ENCODE data around the gene CRHR1. TPM values are rescaled to one million over a fixed set of nuclear protein-coding genes. Genes with fewer than 3 reads are reported as not detected.

The CRHR1 gene
- total RNA-seq, 1 donor from 2014 or later: not detected

DNA sequence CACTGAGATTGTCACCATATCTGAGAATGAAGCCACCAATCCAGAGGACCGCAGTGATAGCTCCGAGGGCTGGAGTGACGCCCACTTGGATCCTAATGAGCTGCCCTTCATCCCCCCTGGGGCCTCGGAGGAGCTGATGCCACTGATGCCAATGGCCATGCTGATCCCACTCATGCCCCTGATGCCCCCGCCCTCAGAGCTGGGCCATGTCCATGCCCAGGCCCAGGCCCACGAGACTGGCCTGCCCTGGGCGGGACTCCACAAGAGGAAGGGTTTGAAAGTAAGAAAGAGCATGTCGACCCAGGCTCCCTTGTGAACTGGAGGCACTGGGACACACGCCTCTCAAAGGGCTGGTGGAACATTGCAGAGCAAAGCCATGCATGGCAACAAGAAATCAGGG, 62.5 kb downstream of the CRHR1 start:
- DNase-seq (ENCODE audit: low spot score in 2 of 2): no peak
- H3K4me3 ChIP-seq: no peak overlapping the region
- intact Hi-C loops (cut with DNase I): no loop called here
- no peaks in the 10 kb centered on the region for H3K27me3 ChIP-seq
- TF ChIP-seq, protein P1, sequence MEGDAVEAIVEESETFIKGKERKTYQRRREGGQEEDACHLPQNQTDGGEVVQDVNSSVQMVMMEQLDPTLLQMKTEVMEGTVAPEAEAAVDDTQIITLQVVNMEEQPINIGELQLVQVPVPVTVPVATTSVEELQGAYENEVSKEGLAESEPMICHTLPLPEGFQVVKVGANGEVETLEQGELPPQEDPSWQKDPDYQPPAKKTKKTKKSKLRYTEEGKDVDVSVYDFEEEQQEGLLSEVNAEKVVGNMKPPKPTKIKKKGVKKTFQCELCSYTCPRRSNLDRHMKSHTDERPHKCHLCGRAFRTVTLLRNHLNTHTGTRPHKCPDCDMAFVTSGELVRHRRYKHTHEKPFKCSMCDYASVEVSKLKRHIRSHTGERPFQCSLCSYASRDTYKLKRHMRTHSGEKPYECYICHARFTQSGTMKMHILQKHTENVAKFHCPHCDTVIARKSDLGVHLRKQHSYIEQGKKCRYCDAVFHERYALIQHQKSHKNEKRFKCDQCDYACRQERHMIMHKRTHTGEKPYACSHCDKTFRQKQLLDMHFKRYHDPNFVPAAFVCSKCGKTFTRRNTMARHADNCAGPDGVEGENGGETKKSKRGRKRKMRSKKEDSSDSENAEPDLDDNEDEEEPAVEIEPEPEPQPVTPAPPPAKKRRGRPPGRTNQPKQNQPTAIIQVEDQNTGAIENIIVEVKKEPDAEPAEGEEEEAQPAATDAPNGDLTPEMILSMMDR (IDR thresholded peaks at IDR 0.05): no peak
- H3K36me3 ChIP-seq: no peaks in the 10 kb centered on the region
- H3K4me1 ChIP-seq: no peaks in the 10 kb centered on the region
- no peaks in the 10 kb centered on the region for H3K9me3 ChIP-seq
- no peak overlapping the region for H3K27ac ChIP-seq

DNA sequence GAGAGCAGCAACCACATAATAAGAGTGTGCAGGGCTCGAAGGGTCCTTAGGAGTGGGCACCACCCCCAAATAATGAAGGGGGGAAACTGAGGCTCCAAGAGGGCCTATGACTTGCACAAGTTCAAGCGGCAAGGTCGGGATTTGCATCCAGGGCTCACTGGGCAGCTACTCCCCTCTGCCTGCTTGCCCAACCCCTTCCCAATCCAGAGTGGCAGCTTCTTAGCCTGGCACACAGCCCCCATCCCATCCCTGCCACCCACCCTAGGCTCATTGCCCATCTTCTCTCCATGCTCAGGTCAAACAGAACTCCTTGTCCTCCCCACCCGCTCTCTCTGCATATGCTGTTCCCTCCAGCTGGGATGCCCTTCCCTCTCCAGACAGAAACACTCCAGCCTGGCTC, 63.0 kb downstream of the CRHR1 start:
- no peak for DNase-seq (ENCODE audit: low spot score in 2 of 2)
- TF ChIP-seq, protein P1 (IDR thresholded peaks at IDR 0.05): no peak
- H3K4me1 ChIP-seq: no peaks in the 10 kb centered on the region
- H3K36me3 ChIP-seq: no peaks in the 10 kb centered on the region
- no peaks in the 10 kb centered on the region for H3K9me3 ChIP-seq
- no peaks in the 10 kb centered on the region for H3K27me3 ChIP-seq
- intact Hi-C loops (cut with DNase I): no loop called here
- H3K27ac ChIP-seq: no peak overlapping the region
- H3K4me3 ChIP-seq: no peak overlapping the region

DNA sequence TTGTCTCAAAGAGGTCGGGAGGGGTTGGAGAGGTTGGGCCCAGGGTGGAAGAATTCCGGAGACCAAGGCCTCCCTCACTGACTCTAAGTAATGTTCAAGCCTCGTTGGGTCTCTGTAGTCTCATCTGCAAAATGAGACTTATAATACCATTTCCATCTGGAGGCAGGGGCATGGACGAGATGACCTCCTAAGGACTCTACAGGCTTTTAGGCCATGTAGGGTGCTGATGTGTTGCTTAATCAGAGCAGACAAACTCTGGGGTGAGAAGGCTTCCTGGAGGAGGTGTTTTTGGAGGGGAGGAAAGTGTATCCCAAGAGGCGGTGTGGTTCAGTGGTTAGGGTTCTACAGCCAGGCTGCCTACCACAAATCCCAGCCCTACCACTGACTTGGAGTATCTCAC, 63.6 kb downstream of the CRHR1 start:
- intact Hi-C loops (cut with DNase I): no loop called here
- no peaks in the 10 kb centered on the region for H3K9me3 ChIP-seq
- no peak overlapping the region for H3K4me3 ChIP-seq
- DNase-seq (ENCODE audit: low spot score in 2 of 2): no peak
- no peak overlapping the region for H3K27ac ChIP-seq
- no peaks in the 10 kb centered on the region for H3K36me3 ChIP-seq
- no peaks in the 10 kb centered on the region for H3K27me3 ChIP-seq
- TF ChIP-seq, protein P1 (IDR thresholded peaks at IDR 0.05): no peak
- no peaks in the 10 kb centered on the region for H3K4me1 ChIP-seq

DNA sequence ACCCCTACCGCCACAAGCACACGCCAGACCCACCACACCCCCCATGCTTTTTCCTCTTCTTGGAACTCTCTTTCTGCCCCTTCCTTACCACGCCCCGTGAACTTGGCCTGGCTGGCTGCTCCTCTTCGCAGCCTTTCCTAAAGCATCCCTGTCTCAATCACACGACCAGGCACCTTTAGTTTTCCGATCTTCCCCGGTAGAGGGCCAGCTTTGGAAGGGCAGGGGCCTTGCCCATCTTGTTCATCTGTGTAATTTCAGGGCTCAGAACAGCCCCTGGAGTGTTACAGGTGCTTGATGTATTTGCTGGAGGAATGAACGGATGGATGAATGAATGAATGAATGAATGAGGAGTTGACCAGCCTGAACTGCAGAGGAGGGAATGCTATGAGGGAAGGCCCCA, 64.3 kb downstream of the CRHR1 start:
- Histone ChIP-seq H3K4me3 (no peak overlapping the region), H3K27me3 (no peaks in the 10 kb centered on the region), H3K9me3 (no peaks in the 10 kb centered on the region), H3K36me3 (no peaks in the 10 kb centered on the region), H3K27ac (no peak overlapping the region), H3K4me1 (no peaks in the 10 kb centered on the region)
- TF ChIP-seq, protein P1 (IDR thresholded peaks at IDR 0.05): no peak
- intact Hi-C loops (cut with DNase I): no loop called here
- no peak for DNase-seq (ENCODE audit: low spot score in 2 of 2)

DNA sequence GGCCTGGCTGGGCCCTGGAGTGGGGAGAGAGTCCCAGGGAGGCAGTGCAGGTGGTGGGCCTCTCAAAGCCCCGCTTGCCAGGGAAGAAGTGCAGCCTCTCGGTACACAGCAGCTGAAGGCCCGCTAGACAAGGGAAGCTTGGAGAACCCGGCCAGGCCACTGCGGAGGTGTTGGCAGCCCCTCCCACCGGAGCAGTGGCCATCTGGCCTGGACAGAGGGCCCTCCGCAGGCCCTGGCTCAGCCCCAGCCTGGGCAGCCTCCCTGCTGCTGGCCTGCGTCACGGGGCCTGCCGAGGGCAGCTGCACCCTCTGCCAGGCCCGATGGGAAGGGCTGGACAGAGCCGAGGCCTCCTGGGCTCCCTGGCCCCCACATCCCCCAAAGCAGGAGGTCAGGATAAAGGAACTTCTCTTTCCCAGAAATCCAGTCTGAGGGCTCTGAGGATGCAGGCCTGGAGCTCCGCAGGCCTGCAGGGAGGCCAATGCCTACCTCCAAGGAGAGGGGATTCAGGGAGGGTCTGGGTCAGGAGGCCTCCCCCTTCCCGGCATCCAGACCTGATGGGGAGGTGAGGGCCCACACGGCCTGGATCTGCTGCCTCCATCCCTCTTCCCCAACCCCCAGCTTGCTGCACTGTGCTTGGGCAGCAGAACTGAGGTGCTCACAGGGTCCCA, 64.9 kb downstream of the CRHR1 start:
- DNase-seq (ENCODE audit: low spot score in 2 of 2): no peak

More for the DNA sequence above, 64.9 kb downstream of the CRHR1 start:
- Histone ChIP-seq H3K4me1 (no peaks in the 10 kb centered on the region), H3K9me3 (no peaks in the 10 kb centered on the region), H3K27me3 (no peaks in the 10 kb centered on the region), H3K4me3 (no peak overlapping the region), H3K27ac (no peak overlapping the region), H3K36me3 (no peaks in the 10 kb centered on the region)
- intact Hi-C loops (cut with DNase I): no loop called here
- TF ChIP-seq, protein P1 (IDR thresholded peaks at IDR 0.05): no peak
